Measurements from ENCODE around the gene KIAA0319L. TPM values are rescaled to one million over a fixed set of nuclear protein-coding genes. Genes with fewer than 3 reads are reported as not detected.

Gene KIAA0319L
- total RNA-seq, 1 experiment from 2014 or later: 72.0 TPM

DNA sequence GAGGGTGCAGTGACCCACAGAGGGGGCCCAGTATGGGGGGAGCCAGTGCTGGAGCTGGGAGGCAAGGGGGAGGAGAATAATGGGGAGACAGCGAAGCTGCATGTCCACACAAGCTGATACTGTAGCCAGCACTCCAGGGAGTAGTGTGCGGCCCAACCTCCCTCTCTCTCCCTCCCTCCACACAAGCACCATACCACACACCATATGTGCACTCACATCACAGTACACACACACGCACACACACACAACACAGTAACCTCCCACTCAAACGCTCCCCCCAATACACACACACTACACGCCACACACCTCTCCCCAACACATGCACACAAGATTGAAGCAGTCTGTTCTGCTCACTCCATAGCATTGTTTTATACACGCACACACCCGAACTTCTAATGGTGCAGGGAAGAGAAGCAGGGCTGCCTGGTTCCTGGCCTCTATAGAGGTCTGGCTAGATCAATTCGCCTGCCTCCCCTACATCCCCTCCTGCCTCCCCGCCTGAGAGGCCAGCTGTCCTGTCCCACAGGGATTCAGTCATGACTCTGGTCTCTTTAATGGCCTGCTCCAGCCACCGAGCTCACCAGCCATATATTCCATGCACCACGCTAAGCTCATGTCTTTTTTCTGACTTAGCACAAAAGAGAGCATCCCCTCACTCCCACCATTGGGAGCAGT, 4.2 kb upstream of the KIAA0319L start:
- no peak overlapping the region for H3K4me2 ChIP-seq
- intact Hi-C loops (cut with micrococcal nuclease; ENCODE audit: unreplicated experiment): no loop called here
- peaks cover under 1% of the 10 kb centered on the region; the same call in 1 of the 2 replicates for H3K4me1 ChIP-seq (replicated peaks; ENCODE audit: insufficient read depth)
- ChIA-PET POLR2A (ENCODE audit: unreplicated experiment) (no interaction called here), CTCF (interaction anchor here (0.5 kb wide), 1 partner anchor 577 kb away, joined by 3 read pairs; no protein-coding TSS in a partner anchor)
- no peak overlapping the region for H2AFZ ChIP-seq
- peaks cover 8% of the 10 kb centered on the region; the same call in 1 of the 2 replicates for H3F3A ChIP-seq (ENCODE audit: insufficient read depth, low read depth)
- H3K36me3 ChIP-seq (ENCODE audit: low read depth): no peaks in the 10 kb centered on the region
- H3K4me3 ChIP-seq: no peak overlapping the region
- no peak for TF ChIP-seq EZH2 (IDR thresholded peaks at IDR 0.05; ENCODE audit: low read depth)
- TF ChIP-seq, protein P1, sequence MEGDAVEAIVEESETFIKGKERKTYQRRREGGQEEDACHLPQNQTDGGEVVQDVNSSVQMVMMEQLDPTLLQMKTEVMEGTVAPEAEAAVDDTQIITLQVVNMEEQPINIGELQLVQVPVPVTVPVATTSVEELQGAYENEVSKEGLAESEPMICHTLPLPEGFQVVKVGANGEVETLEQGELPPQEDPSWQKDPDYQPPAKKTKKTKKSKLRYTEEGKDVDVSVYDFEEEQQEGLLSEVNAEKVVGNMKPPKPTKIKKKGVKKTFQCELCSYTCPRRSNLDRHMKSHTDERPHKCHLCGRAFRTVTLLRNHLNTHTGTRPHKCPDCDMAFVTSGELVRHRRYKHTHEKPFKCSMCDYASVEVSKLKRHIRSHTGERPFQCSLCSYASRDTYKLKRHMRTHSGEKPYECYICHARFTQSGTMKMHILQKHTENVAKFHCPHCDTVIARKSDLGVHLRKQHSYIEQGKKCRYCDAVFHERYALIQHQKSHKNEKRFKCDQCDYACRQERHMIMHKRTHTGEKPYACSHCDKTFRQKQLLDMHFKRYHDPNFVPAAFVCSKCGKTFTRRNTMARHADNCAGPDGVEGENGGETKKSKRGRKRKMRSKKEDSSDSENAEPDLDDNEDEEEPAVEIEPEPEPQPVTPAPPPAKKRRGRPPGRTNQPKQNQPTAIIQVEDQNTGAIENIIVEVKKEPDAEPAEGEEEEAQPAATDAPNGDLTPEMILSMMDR (conservative IDR thresholded peaks at IDR 0.05): no peak
- H3K9me3 ChIP-seq (ENCODE audit: insufficient read depth, low read depth): no peaks in the 10 kb centered on the region
- H3K27ac ChIP-seq: no peak overlapping the region
- peaks cover 19% of the 10 kb centered on the region for H3K79me2 ChIP-seq (ENCODE audit: low read depth)
- peaks cover 13% of the 10 kb centered on the region for H4K20me1 ChIP-seq (ENCODE audit: insufficient read depth)
- H3K9me2 ChIP-seq (ENCODE audit: insufficient read depth): no peaks in the 10 kb centered on the region
- H3K27me3 ChIP-seq (ENCODE audit: insufficient read depth, low read depth): no peaks in the 10 kb centered on the region
- DNase-seq: no peak
- no TSS peak for BruUV-seq (replicated peaks)

DNA sequence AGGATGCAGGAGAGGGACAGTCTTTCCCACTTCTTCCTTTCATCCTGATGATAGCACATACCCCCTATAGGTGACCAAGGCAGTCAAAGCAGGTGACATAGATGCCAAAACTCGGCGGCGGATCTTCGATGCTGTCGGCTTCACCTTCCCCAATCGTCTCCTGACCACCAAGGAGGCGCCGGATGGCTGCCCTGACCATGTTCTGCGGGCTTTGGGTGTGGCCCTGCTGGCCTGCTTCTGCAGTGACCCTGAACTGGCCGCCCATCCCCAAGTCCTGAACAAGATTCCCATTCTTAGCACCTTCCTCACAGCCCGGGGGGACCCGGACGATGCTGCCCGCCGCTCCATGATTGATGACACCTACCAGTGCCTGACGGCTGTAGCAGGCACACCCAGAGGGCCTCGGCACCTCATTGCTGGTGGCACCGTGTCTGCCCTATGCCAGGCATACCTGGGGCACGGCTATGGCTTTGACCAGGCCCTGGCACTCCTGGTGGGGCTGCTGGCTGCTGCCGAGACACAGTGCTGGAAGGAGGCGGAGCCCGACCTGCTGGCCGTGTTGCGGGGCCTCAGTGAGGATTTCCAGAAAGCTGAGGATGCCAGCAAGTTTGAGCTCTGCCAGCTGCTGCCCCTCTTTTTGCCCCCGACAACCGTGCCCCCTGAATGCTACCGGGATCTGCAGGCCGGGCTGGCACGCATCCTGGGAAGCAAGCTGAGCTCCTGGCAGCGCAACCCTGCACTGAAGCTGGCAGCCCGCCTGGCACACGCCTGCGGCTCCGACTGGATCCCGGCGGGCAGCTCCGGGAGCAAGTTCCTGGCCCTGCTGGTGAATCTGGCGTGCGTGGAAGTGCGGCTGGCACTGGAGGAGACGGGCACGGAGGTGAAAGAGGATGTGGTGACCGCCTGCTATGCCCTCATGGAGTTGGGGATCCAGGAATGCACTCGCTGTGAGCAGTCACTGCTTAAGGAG, 3.3 kb upstream of the KIAA0319L start:
- ChIA-PET POLR2A (ENCODE audit: unreplicated experiment) (interaction anchor here (0.6 kb wide), 1 partner anchor 349 kb away, joined by 3 read pairs; no protein-coding TSS in a partner anchor), CTCF (interaction anchor here (0.5 to 0.6 kb wide), 2 partner anchors 40 to 576 kb away, joined by 3 to 4 read pairs; no protein-coding TSS in a partner anchor)

More for the DNA sequence above, 3.3 kb upstream of the KIAA0319L start:
- H3K4me3 ChIP-seq: no peak overlapping the region
- H3K9me3 ChIP-seq (ENCODE audit: insufficient read depth, low read depth): no peaks in the 10 kb centered on the region
- no peaks in the 10 kb centered on the region for H3K9me2 ChIP-seq (ENCODE audit: insufficient read depth)
- peaks cover 9% of the 10 kb centered on the region for H3K4me1 ChIP-seq (replicated peaks; ENCODE audit: insufficient read depth)
- no TSS peak for BruUV-seq (replicated peaks)
- no peak for DNase-seq
- no peak overlapping the region for H3K27ac ChIP-seq
- H4K20me1 ChIP-seq (ENCODE audit: insufficient read depth): peaks cover 21% of the 10 kb centered on the region
- no peaks in the 10 kb centered on the region for H3K27me3 ChIP-seq (ENCODE audit: insufficient read depth, low read depth)
- H3K4me2 ChIP-seq: no peak overlapping the region
- no peak overlapping the region for H2AFZ ChIP-seq
- H3K36me3 ChIP-seq (ENCODE audit: low read depth): no peaks in the 10 kb centered on the region
- H3F3A ChIP-seq (ENCODE audit: insufficient read depth, low read depth): peaks cover 8% of the 10 kb centered on the region; the same call in 1 of the 2 replicates
- intact Hi-C loops (cut with micrococcal nuclease; ENCODE audit: unreplicated experiment): no loop called here
- H3K79me2 ChIP-seq (ENCODE audit: low read depth): peaks cover 28% of the 10 kb centered on the region
- TF ChIP-seq EZH2 (IDR thresholded peaks at IDR 0.05; ENCODE audit: low read depth): no peak
- TF ChIP-seq, protein P1 (conservative IDR thresholded peaks at IDR 0.05): no peak
